ENCODE data around the gene APPBP2.

GRCh38 chr17:60426596-60426995 is 99.4 kb downstream of the APPBP2 start:
- TF ChIP-seq POLR2A (IDR thresholded peaks at IDR 0.05) = no peak
- no peak for TF ChIP-seq CTCF (IDR thresholded peaks at IDR 0.05)
- no peak for TF ChIP-seq EP300 (IDR thresholded peaks at IDR 0.05)
